CD14-positive monocyte (primary cell): ENCODE results near the gene AKAP8L. TPM values are rescaled to one million over a fixed set of nuclear protein-coding genes. Genes with fewer than 3 reads are reported as not detected.
"Not testable (repeated sequence)": the region's sequence is repeated elsewhere in the genome, so short reads cannot be mapped to it uniquely, and the experiment has no call there.

Experiments
- DNase-seq, 3 donors: peaks; one replicate each; pipeline ENCODE4 v3.0.0-alpha.2; 2011 to 2022
- H2AFZ ChIP-seq: 2 replicates; pipeline ENCODE4 v1.6.0; 2012; ENCODE audit warnings: mild to moderate bottlenecking, low read depth, low read length, inconsistent platforms; ENCODE audit not compliant: insufficient read depth, poor library complexity, severe bottlenecking
- H3K27ac ChIP-seq, 2 donors: 1 replicate in 1 of 2; 2 replicates in 1 of 2; pipeline ENCODE4 v1.5.1; 2012 to 2013; ENCODE audit warnings: low read length in 2 of 2, control low read depth in 1 of 2, inconsistent platforms in 1 of 2, low read depth in 1 of 2, mild to moderate bottlenecking in 1 of 2
- H3K27me3 ChIP-seq, 2 donors: one replicate each; pipeline versions ENCODE4 v1.6.0 to v1.6.1; 2011 to 2013; ENCODE audit warnings: low read length in 2 of 2; ENCODE audit not compliant: control insufficient read depth in 2 of 2, insufficient read depth in 2 of 2
- H3K36me3 ChIP-seq, 2 donors: replicated peaks in 1 of 2; 1 replicate in 1 of 2; 2 replicates in 1 of 2; pipeline versions ENCODE4 v1.5.1 to v1.6.1; 2012 to 2013; ENCODE audit warnings: low read length in 2 of 2, control low read depth in 1 of 2, inconsistent platforms in 1 of 2, mild to moderate bottlenecking in 1 of 2; ENCODE audit not compliant: insufficient read depth in 2 of 2, control insufficient read depth in 1 of 2
- H3K4me1 ChIP-seq, 2 donors: 1 replicate in 1 of 2; 2 replicates in 1 of 2; pipeline versions ENCODE4 v1.5.1 to v1.6.1; 2012 to 2013; ENCODE audit warnings: low read length in 2 of 2, control low read depth in 1 of 2, inconsistent platforms in 1 of 2, mild to moderate bottlenecking in 1 of 2, moderate library complexity in 1 of 2; ENCODE audit not compliant: insufficient read depth in 2 of 2, control insufficient read depth in 1 of 2
- H3K4me2 ChIP-seq: replicated peaks from 2 replicates; pipeline ENCODE3; 2012; ENCODE audit warnings: low read length, moderate library complexity, mild to moderate bottlenecking; ENCODE audit not compliant: poor library complexity, severe bottlenecking; ENCODE audit errors: extremely low read depth
- H3K4me3 ChIP-seq, 3 experiments: fragments of 200-600 bp in 1 of 3; sonication (generic) in 1 of 3; replicated peaks in 1 of 3; 1 replicate in 2 of 3; 2 replicates in 1 of 3; pipeline ENCODE4 v1.5.1; 2011 to 2013; ENCODE audit warnings: low read length in 3 of 3, mild to moderate bottlenecking in 3 of 3, control low read depth in 2 of 3, low read depth in 2 of 3, inconsistent platforms in 1 of 3, moderate library complexity in 1 of 3
- H3K79me2 ChIP-seq: 2 replicates; pipeline ENCODE4 v1.6.0; 2012; ENCODE audit warnings: mild to moderate bottlenecking, control low read depth, inconsistent platforms, low read length, moderate library complexity; ENCODE audit not compliant: insufficient read depth
- H3K9ac ChIP-seq: 2 replicates; pipeline ENCODE4 v1.6.0; 2017; ENCODE audit warnings: low read length, mild to moderate bottlenecking; ENCODE audit not compliant: insufficient read depth, poor library complexity, severe bottlenecking
- H3K9me3 ChIP-seq, 2 donors: replicated peaks in 1 of 2; 1 replicate in 1 of 2; 2 replicates in 1 of 2; pipeline versions ENCODE4 v1.5.1 to v1.6.1; 2012 to 2013; ENCODE audit warnings: low read length in 2 of 2, control low read depth in 1 of 2; ENCODE audit not compliant: control insufficient read depth in 1 of 2, insufficient read depth in 1 of 2
- H4K20me1 ChIP-seq: 2 replicates; pipeline ENCODE4 v1.6.0; 2012; ENCODE audit warnings: mild to moderate bottlenecking, low read length, control low read depth, moderate library complexity; ENCODE audit not compliant: insufficient read depth
- H3K27ac Mint-ChIP-seq, 7 donors: one replicate each; pipeline ENCODE4 v1.8.0; 2020; ENCODE audit warnings: mild to moderate bottlenecking in 7 of 7, mixed read lengths in 7 of 7, moderate library complexity in 6 of 7, inconsistent platforms in 2 of 7
- H3K27me3 Mint-ChIP-seq, 3 donors: one replicate each; pipeline ENCODE4 v1.8.0; 2021 to 2022; ENCODE audit warnings: low read depth in 3 of 3, mild to moderate bottlenecking in 3 of 3, mixed read lengths in 3 of 3, moderate library complexity in 3 of 3, inconsistent platforms in 1 of 3
- H3K36me3 Mint-ChIP-seq, 2 donors: one replicate each; pipeline ENCODE4 v1.8.0; 2020; ENCODE audit warnings: mixed read lengths in 2 of 2, inconsistent platforms in 1 of 2, mild to moderate bottlenecking in 1 of 2
- H3K4me1 Mint-ChIP-seq: one replicate; pipeline ENCODE4 v1.8.0; 2020; ENCODE audit warnings: mild to moderate bottlenecking, mixed read lengths
- H3K4me3 Mint-ChIP-seq, 2 donors: one replicate each; pipeline ENCODE4 v1.8.0; 2020; ENCODE audit warnings: mild to moderate bottlenecking in 2 of 2, mixed read lengths in 2 of 2, moderate library complexity in 1 of 2
- H3K9me3 Mint-ChIP-seq, 7 donors: one replicate each; pipeline ENCODE4 v1.8.0; 2020 to 2022; ENCODE audit warnings: mixed read lengths in 7 of 7, mild to moderate bottlenecking in 6 of 7, moderate library complexity in 6 of 7, inconsistent platforms in 2 of 7
- WGBS: methylation state at CpG from one replicate; pipeline ENCODE4 v1.1.5; 2013; ENCODE audit warnings: missing lambda C conversion rate; ENCODE audit not compliant: insufficient coverage; 5-methylcytosine and 5-hydroxymethylcytosine counted together
- intact Hi-C, 2 donors: fragments of 100-400 bp; cut with micrococcal nuclease; formaldehyde crosslinking; loops; one replicate each; pipeline versions ENCODE4 v1.15.0 to v1.15.1; 2023
- polyA plus RNA-seq, 3 donors: library from polyadenylated mRNA; depleted of rRNA in 1 of 3; unstranded in 2 of 3; stranded (reverse) in 1 of 3; fragments of 300-500 nt in 2 of 3; fragments of >200 nt in 1 of 3; fragmentation: Illumina TruSeq in 2 of 3; gene quantifications; 1 replicate in 2 of 3; 2 replicates in 1 of 3; pipeline ENCODE4 v1.2.3, GENCODE V29; 2012 to 2021
- TF ChIP-seq, protein P1 (sequence below): fragments of 200-600 bp; IDR thresholded peaks from one replicate; pipeline ENCODE4 v1.8.0; 2022; ENCODE audit warnings: antibody characterized with exemption, mild to moderate bottlenecking

The AKAP8L gene
- polyA plus RNA-seq, 3 donors = 21.4 to 103 (median 39.0) TPM

DNA sequence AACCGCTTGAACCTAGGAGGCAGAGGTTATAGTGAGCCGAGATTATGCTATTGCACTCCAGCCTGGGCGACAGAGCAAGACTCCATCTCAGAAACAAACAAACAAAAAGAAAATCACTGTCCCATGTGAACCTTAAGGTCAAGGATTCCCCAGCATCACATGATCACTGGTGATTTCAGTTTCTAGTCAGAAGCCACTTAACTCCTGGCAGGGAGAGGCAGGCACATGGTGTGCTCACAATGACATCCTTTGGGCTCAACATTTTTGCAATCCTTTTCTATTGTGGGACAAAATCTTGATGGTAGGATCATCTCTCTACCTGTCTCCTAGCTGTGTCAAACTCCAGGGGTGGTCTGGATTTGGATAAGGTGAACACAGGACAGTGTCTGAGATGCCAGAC lies 51.3 kb downstream of the AKAP8L start:
- no peaks in the 10 kb centered on the region for H3K27me3 ChIP-seq
- H3K9me3 Mint-ChIP-seq = no peaks in the 10 kb centered on the region
- no peaks in the 10 kb centered on the region for H3K9me3 ChIP-seq
- no peak overlapping the region for H3K27ac ChIP-seq
- no CpG with 5 or more reads among the region's 3 CpGs for WGBS
- H3K27ac Mint-ChIP-seq = peak overlapping the region in 3 of 7 donors; percentile 30 to 69 (median 43)
- no peak overlapping the region for H3K4me3 Mint-ChIP-seq
- DNase-seq = no peak
- intact Hi-C loops = no loop called here
- TF ChIP-seq, protein P1, sequence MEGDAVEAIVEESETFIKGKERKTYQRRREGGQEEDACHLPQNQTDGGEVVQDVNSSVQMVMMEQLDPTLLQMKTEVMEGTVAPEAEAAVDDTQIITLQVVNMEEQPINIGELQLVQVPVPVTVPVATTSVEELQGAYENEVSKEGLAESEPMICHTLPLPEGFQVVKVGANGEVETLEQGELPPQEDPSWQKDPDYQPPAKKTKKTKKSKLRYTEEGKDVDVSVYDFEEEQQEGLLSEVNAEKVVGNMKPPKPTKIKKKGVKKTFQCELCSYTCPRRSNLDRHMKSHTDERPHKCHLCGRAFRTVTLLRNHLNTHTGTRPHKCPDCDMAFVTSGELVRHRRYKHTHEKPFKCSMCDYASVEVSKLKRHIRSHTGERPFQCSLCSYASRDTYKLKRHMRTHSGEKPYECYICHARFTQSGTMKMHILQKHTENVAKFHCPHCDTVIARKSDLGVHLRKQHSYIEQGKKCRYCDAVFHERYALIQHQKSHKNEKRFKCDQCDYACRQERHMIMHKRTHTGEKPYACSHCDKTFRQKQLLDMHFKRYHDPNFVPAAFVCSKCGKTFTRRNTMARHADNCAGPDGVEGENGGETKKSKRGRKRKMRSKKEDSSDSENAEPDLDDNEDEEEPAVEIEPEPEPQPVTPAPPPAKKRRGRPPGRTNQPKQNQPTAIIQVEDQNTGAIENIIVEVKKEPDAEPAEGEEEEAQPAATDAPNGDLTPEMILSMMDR = no peak
- H3K9ac ChIP-seq = no peak overlapping the region
- no peaks in the 10 kb centered on the region for H3K4me1 Mint-ChIP-seq
- peaks cover 68 to 80% of the 10 kb centered on the region in 2 donors for H3K36me3 ChIP-seq
- no peak overlapping the region for H3K4me3 ChIP-seq
- no peaks in the 10 kb centered on the region for H3K27me3 Mint-ChIP-seq
- H3K4me2 ChIP-seq = no peak overlapping the region
- no peaks in the 10 kb centered on the region for H3K4me1 ChIP-seq
- peaks cover 71 to 91% of the 10 kb centered on the region in 2 donors for H3K36me3 Mint-ChIP-seq
- no peak overlapping the region for H2AFZ ChIP-seq
- peaks cover 5% of the 10 kb centered on the region for H3K79me2 ChIP-seq
- H4K20me1 ChIP-seq = peaks cover 44% of the 10 kb centered on the region

DNA sequence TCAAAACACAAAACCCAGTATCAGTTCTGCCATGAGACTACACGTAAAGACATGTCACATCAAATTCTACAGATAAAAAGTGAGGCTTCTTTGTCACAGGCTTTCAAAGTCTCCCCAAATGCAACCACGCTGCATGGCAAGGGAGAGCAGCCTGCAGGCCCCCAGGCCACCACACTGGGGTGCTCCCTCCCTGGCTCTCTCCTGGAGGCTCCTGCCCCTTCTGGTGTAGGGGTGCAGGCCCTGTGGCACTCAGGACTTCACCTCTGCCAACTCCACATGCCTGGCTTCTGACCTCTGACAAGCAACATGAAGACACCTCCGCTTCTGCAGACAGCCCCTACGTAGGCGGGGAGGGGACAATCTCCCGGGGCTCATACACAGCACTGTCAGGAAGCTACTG lies 53.5 kb downstream of the AKAP8L start:
- intact Hi-C loops = no loop called here
- Histone ChIP-seq H3K4me3 (no peak overlapping the region), H3K27me3 (no peaks in the 10 kb centered on the region), H3K36me3 (peaks cover 65 to 78% of the 10 kb centered on the region in 2 donors), H3K79me2 (no peaks in the 10 kb centered on the region), H3K9me3 (no peaks in the 10 kb centered on the region), H3K4me2 (no peak overlapping the region), H2AFZ (no peak overlapping the region), H3K9ac (no peak overlapping the region), H3K27ac (no peak overlapping the region), H4K20me1 (peaks cover 30% of the 10 kb centered on the region), H3K4me1 (no peaks in the 10 kb centered on the region)
- Mint-ChIP-seq H3K4me3 (no peak overlapping the region), H3K27me3 (no peaks in the 10 kb centered on the region), H3K36me3 (peaks cover 72 to 91% of the 10 kb centered on the region in 2 donors), H3K27ac (no peak overlapping the region), H3K9me3 (no peaks in the 10 kb centered on the region), H3K4me1 (no peaks in the 10 kb centered on the region)
- TF ChIP-seq, protein P1 = no peak
- no peak for DNase-seq
- 100% methylated on average over 4 of the region's 6 CpGs for WGBS

DNA sequence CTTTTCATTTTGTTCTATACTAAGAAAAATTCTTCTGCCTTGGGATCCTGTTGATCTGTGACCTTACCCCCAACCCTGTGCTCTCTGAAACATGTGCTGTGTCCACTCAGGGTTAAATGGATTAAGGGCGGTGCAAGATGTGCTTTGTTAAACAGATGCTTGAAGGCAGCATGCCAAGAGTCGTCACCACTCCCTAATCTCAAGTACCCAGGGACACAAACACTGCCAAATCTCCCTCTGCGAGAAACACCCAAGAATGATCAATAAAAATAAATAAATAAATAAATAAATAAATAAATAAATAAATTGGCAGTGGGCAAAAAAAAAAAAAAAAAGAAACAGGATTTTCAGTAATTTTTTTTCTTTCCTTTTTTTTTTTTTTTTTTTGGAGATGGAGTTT lies 55.0 kb downstream of the AKAP8L start:
- Histone ChIP-seq H4K20me1 (peaks cover 31% of the 10 kb centered on the region), H3K36me3 (peaks cover 62 to 78% of the 10 kb centered on the region in 2 donors)
- H3K27me3 ChIP-seq, H3K4me1 ChIP-seq, intact Hi-C loops, H3K4me1 Mint-ChIP-seq, H3K9me3 Mint-ChIP-seq, H2AFZ ChIP-seq, H3K9ac ChIP-seq, H3K4me2 ChIP-seq, DNase-seq, H3K4me3 ChIP-seq, H3K9me3 ChIP-seq, H3K27ac ChIP-seq, H3K27me3 Mint-ChIP-seq, H3K79me2 ChIP-seq, H3K4me3 Mint-ChIP-seq: not testable (repeated sequence)
- WGBS = no CpG with 5 or more reads among the region's 3 CpGs
- Mint-ChIP-seq H3K27ac (peak overlapping the region in 1 of 7 donors; percentile 25), H3K36me3 (peaks cover 70 to 91% of the 10 kb centered on the region in 2 donors)
